ENCODE measurements around the gene SOX5.
"Not testable (repeated sequence)": the region's sequence is repeated elsewhere in the genome, so short reads cannot be mapped to it uniquely, and the experiment has no call there.

Gene SOX5

DNA sequence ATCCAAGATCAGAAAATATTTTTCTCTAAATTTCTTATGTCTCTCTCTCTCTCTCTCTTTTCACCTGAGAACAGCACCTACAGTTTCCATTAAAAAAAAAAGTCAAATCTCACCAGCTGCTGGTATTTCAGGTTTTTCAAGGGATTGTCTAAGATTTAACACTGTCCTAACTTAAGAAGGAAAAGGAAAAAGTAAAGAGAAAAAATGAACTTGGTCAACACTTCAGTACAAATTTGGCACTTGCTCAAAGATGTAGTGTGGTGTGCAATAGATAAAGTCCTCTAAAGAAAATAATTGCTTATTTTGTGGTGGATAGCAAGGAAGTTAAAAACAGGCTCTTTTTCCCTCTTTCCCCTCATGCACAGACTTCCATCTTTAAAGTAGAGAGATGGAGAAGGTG, 416.2 kb downstream of the SOX5 start:
- no peak overlapping the region for H3K4me3 ChIP-seq (ENCODE audit: low read depth, low read length)
- TF ChIP-seq, protein P1, sequence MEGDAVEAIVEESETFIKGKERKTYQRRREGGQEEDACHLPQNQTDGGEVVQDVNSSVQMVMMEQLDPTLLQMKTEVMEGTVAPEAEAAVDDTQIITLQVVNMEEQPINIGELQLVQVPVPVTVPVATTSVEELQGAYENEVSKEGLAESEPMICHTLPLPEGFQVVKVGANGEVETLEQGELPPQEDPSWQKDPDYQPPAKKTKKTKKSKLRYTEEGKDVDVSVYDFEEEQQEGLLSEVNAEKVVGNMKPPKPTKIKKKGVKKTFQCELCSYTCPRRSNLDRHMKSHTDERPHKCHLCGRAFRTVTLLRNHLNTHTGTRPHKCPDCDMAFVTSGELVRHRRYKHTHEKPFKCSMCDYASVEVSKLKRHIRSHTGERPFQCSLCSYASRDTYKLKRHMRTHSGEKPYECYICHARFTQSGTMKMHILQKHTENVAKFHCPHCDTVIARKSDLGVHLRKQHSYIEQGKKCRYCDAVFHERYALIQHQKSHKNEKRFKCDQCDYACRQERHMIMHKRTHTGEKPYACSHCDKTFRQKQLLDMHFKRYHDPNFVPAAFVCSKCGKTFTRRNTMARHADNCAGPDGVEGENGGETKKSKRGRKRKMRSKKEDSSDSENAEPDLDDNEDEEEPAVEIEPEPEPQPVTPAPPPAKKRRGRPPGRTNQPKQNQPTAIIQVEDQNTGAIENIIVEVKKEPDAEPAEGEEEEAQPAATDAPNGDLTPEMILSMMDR (IDR thresholded peaks at IDR 0.05; ENCODE audit: low read depth, low read length, missing control alignments): no peak
- DNase-seq (ENCODE audit: low read depth): no peak

DNA sequence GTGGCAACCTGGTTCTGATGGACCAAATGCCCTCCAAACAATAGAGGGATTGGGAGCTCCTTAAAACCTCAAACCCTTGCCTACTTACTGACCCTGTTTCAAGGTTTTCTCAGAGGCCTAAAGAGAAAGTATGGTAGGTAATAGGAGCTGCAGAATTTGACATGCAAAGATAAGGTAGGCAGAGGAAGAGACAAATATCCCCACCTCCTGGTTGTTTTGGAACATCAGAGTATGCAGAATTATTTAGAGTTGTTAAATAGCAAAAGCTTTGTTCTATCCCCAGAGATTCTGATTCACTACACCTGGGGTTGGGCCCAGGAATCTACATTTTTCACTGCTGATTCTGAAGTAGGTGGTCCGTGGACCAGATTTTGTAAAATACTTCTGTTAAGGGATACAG, 421.2 kb downstream of the SOX5 start:
- TF ChIP-seq, protein P1 (IDR thresholded peaks at IDR 0.05; ENCODE audit: low read depth, low read length, missing control alignments): no peak
- no peak for DNase-seq (ENCODE audit: low read depth)
- H3K4me3 ChIP-seq (ENCODE audit: low read depth, low read length): no peak overlapping the region

DNA sequence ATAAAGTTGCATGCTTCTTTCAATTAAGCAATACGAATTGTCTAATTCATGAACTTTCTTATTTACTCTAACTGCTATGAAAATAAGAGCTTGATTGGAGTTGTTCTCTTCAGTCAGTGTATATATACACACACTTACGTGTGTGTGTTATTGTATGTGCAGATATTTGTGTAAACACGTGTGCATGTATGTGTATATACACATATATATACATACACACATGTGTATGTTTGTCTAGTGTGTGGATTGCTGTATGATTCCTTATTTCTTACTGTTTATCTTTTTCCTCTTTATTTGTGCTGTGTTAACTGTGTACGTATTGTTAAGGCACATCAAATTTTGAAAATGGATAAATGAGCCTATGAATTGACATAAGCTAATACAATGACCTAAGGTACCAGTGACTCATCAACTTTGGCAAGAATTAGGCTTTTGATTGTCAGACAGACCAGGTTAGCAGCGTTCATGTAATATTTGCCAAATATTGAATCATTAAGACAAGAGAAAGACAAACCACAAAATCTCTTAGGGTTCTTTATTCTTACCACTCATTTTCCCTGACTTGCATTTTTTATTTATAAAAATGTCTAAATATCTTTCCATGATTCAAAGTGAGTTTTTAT, 423.9 kb downstream of the SOX5 start:
- no peak overlapping the region for H3K4me3 ChIP-seq (ENCODE audit: low read depth, low read length)
- TF ChIP-seq, protein P1 (IDR thresholded peaks at IDR 0.05; ENCODE audit: low read depth, low read length, missing control alignments): no peak
- no peak for DNase-seq (ENCODE audit: low read depth)

DNA sequence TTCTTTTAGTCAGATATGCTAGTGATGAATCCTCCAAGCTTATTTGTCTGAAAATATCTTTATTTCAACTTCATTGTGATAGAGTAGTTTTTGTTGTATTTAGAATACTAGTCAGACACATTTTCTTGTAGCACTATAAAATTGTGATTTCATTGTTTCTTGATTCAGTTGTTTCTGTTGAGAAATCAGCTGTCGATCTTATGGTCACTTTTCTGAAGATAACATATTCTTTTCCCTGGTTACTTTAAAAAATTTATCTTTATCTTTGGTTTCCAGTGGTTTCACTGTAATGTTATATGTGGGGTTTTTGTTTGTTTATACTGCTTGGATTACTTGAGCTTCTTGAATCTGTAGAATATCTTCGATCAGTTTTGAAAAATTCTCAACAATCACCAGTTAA, 426.1 kb downstream of the SOX5 start:
- no peak for DNase-seq (ENCODE audit: low read depth)
- H3K4me3 ChIP-seq (ENCODE audit: low read depth, low read length): no peak overlapping the region
- TF ChIP-seq, protein P1 (IDR thresholded peaks at IDR 0.05; ENCODE audit: low read depth, low read length, missing control alignments): no peak

DNA sequence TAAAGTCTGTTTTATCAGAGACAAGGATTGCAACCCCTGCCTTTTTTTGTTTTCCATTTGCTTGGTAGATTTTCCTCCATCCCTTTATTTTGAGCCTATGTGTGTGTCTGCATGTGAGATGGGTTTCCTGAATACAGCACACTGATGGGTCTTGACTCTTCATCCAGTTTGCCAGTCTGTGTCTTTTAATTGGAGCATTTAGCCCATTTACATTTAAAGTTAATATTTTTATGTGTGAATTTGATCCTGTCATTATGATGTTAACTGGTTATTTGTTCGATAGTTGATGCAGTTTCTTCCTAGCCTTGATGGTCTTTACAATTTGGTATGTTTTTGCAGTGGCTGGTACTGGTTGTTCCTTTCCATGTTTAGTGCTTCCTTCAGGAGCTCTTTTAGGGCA, 430.0 kb downstream of the SOX5 start:
- not testable (repeated sequence) for DNase-seq (ENCODE audit: low read depth); H3K4me3 ChIP-seq (ENCODE audit: low read depth, low read length)

DNA sequence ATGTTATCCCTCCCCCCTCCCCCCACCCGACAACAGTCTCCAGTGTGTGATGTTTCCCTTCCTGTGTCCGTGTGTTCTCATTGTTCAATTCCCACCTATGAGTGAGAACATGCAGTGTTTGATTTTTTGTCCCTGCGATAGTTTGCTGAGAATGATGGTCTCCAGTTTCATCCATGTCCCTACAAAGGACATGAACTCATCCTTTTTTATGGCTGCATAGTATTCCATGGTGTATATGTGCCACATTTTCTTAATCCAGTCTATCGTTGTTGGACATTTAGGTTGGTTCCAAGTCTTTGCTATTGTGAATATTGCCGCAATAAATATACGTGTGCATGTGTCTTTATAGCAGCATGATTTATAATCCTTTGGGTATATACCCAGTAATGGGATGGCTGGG, 433.7 kb downstream of the SOX5 start:
- H3K4me3 ChIP-seq (ENCODE audit: low read depth, low read length): not testable (repeated sequence)

DNA sequence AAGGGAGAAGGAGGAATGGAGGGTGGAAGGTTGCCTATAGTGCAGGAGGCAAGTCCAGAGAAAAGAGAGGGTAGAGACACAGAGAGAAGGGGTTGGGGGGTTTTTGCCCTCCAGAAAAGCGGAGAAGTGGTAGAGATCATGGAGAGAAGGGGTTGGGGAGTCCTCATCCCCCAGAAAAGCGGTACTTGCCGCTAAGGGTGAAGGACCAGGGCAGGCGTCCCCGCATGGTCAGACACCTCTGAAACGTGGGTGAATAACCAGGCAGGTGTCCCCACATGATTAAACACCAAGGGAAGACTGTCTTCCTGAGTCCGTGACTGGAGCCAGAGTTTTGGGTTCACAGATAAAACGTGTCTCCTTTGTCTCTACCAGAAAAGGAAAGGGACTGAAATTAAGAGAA, 439.0 kb downstream of the SOX5 start:
- no peak overlapping the region for H3K4me3 ChIP-seq (ENCODE audit: low read depth, low read length)
- TF ChIP-seq, protein P1 (IDR thresholded peaks at IDR 0.05; ENCODE audit: low read depth, low read length, missing control alignments): no peak
- no peak for DNase-seq (ENCODE audit: low read depth)

More for the DNA sequence above, 433.7 kb downstream of the SOX5 start:
- not testable (repeated sequence) for DNase-seq (ENCODE audit: low read depth)

DNA sequence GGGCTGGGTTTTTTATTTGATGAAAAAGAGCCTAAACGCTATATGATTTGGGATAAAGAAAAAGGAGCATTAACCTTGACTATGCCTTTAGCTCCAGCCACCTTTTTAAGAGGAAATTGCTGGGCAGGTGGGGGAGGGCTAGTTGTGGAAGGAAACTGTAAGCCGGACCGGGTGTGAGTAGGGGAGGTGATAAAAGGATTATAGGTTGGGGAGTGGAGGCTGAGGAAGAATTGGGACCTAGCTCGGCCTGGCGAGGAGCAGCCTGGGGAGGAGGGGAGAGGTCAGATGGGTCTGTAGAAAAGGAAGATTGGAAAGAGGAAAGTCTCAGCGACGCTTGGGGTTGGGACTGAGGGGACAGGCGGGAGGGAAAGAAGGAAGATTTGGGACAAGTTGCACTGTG, 439.6 kb downstream of the SOX5 start:
- not testable (repeated sequence) for H3K4me3 ChIP-seq (ENCODE audit: low read depth, low read length); DNase-seq (ENCODE audit: low read depth)

DNA sequence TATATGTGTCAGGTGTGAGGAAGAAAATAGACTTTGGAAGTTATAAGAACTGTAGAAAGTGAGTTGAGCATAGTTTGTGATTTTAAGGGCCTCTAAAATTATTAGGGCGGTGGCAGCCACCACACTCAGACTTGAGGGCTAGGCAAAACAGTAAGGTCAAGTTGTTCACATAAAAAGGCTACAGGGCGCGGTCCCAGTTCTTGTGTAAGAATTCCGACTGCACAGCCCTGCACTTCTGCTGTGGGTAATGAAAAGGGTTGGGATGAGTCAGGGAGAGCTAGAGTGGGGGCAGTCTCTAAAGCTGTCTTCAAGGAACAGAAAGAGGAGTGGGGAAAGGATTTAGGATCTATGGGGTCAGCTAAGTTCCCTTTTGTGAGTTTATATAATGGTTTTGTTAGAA, 441.7 kb downstream of the SOX5 start:
- DNase-seq (ENCODE audit: low read depth); H3K4me3 ChIP-seq (ENCODE audit: low read depth, low read length): not testable (repeated sequence)

DNA sequence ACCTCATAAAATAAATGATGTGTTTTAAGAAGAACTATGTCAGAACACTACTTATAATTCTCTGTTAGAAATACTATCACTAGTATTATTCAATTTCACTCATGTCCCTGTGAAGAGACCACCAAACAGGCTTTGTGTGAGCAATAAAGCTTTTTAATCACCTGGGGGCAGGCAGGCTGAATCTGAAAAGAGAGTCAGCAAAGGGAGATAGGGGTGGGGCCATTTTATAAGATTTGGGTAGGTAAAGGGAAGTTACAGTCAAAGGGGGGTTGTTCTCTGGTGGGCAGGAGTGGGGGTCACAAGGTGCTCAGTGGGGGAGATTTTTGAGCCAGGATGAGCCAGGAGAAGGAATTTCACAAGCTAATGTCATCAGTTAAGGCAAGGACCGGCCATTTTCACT, 443.7 kb downstream of the SOX5 start:
- DNase-seq (ENCODE audit: low read depth); H3K4me3 ChIP-seq (ENCODE audit: low read depth, low read length): not testable (repeated sequence)

Measured in GM12864 (cell line).